HuH-7 (cell line): ENCODE measurements around the gene LRRIQ1.
"Not testable (repeated sequence)": the region's sequence is repeated elsewhere in the genome, so short reads cannot be mapped to it uniquely, and the experiment has no call there.

ENCODE experiments used
- DNase-seq: peaks from one replicate; pipeline ENCODE4 v3.0.0; 2011; ENCODE audit warnings: low spot score

Gene LRRIQ1

GRCh38 chr12:85186236-85186635 is 150.1 kb downstream of the LRRIQ1 start:
- no peak for DNase-seq

GRCh38 chr12:85188619-85189018 is 152.5 kb downstream of the LRRIQ1 start:
- no peak for DNase-seq

- DNase-seq, result no peak
These were observed 154.6 kb downstream of the LRRIQ1 start for GRCh38 chr12:85190728-85191127.

- DNase-seq, result not testable (repeated sequence)
These were observed 167.7 kb downstream of the LRRIQ1 start for GRCh38 chr12:85203809-85204208.

GRCh38 chr12:85206543-85206942 is 170.4 kb downstream of the LRRIQ1 start:
- DNase-seq, result no peak

- not testable (repeated sequence) for DNase-seq
These were observed 188.2 kb downstream of the LRRIQ1 start for GRCh38 chr12:85224339-85224738.

GRCh38 chr12:85225501-85225900 is 189.3 kb downstream of the LRRIQ1 start:
- no peak for DNase-seq

- DNase-seq, result no peak
These were observed 201.2 kb downstream of the LRRIQ1 start for GRCh38 chr12:85237327-85237726.

GRCh38 chr12:85244561-85244960 is 208.4 kb downstream of the LRRIQ1 start:
- no peak for DNase-seq

GRCh38 chr12:85253853-85254252 is 217.7 kb downstream of the LRRIQ1 start:
- DNase-seq, result no peak

GRCh38 chr12:85257671-85258070 is 221.5 kb downstream of the LRRIQ1 start:
- no peak for DNase-seq

- DNase-seq, result no peak
These were observed 224.3 kb downstream of the LRRIQ1 start for GRCh38 chr12:85260447-85260846.

- no peak for DNase-seq
These were observed 224.7 kb downstream of the LRRIQ1 start for GRCh38 chr12:85260896-85261295.

- DNase-seq, result no peak
These were observed 230.2 kb downstream of the LRRIQ1 start for GRCh38 chr12:85266356-85266755.

- DNase-seq, result no peak
These were observed 237.5 kb downstream of the LRRIQ1 start for GRCh38 chr12:85273381-85274314.

- DNase-seq, result no peak
These were observed 238.1 kb downstream of the LRRIQ1 start for GRCh38 chr12:85274315-85274651.

GRCh38 chr12:85275374-85275773 is 239.2 kb downstream of the LRRIQ1 start:
- no peak for DNase-seq

- no peak for DNase-seq
These were observed 241.0 kb downstream of the LRRIQ1 start for GRCh38 chr12:85277191-85277590.

GRCh38 chr12:85277900-85278597 is 241.9 kb downstream of the LRRIQ1 start:
- no peak for DNase-seq

GRCh38 chr12:85278598-85279448 is 242.7 kb downstream of the LRRIQ1 start:
- no peak for DNase-seq

GRCh38 chr12:85279449-85280164 is 243.5 kb downstream of the LRRIQ1 start:
- no peak for DNase-seq
